Measurements from ENCODE around the gene PPP6R1. TPM values are rescaled to one million over a fixed set of nuclear protein-coding genes. Genes with fewer than 3 reads are reported as not detected.

The PPP6R1 gene
- total and polyA plus RNA-seq, 2 of the 13 experiments (the other 11 are each of a cell fraction or from before 2014, with no cell fraction given): 25.8 to 54.0 TPM

GRCh38 chr19:55216461-55217198 lies 42.2 kb downstream of the PPP6R1 start (continued):
- TF ChIP-seq ZNF609 (CRISPR knock-in tag; IDR thresholded peaks at IDR 0.05; ENCODE audit: borderline replicate concordance) (peak; percentile 11; the same call in 1 of the 2 replicates), RORA (CRISPR knock-in tag; IDR thresholded peaks at IDR 0.05) (peak; percentile 65; the same call in 1 of the 2 replicates), ZKSCAN1 (IDR thresholded peaks at IDR 0.05; ENCODE audit: low read length) (peak; percentile 79), TAF15 (IDR thresholded peaks at IDR 0.05; ENCODE audit: low read depth, low read length, poor library complexity, severe bottlenecking) (no peak), CCAR2 (optimal IDR thresholded peaks at IDR 0.05; ENCODE audit: low read depth, low read length) (peak; percentile 96), ZNF317 (CRISPR knock-in tag; IDR thresholded peaks at IDR 0.05) (peak; percentile 78; the same call in 1 of the 2 replicates), ZFP90 (CRISPR knock-in tag; IDR thresholded peaks at IDR 0.05; ENCODE audit: borderline replicate concordance) (0 out of 2 replicates have a peak, but pooled peaks have one; percentile 80), ZBTB39 (CRISPR knock-in tag; IDR thresholded peaks at IDR 0.05) (peak; percentile 83; the same call in 1 of the 2 replicates), ZNF713 (CRISPR knock-in tag; IDR thresholded peaks at IDR 0.05) (0 out of 2 replicates have a peak, but pooled peaks have one; percentile 45), ZNF816 (CRISPR knock-in tag; IDR thresholded peaks at IDR 0.05; ENCODE audit: borderline replicate concordance) (peak; percentile 75; the same call in 1 of the 2 replicates), ZNF296 (CRISPR knock-in tag; conservative IDR thresholded peaks at IDR 0.05) (peak; percentile 95), RFXANK (CRISPR knock-in tag; IDR thresholded peaks at IDR 0.05) (peak; percentile 60), GPN1 (CRISPR knock-in tag; IDR thresholded peaks at IDR 0.05; ENCODE audit: borderline replicate concordance) (peak; percentile 98), ATF5 (CRISPR knock-in tag; IDR thresholded peaks at IDR 0.05; ENCODE audit: low read depth) (no peak), MXD1 (CRISPR knock-in tag; IDR thresholded peaks at IDR 0.05) (peak; percentile 75), NFYB (CRISPR knock-in tag; IDR thresholded peaks at IDR 0.05) (no peak), HCFC1 (IDR thresholded peaks at IDR 0.05; ENCODE audit: low read depth, low read length) (peak; percentile 66), ZNF225 (CRISPR knock-in tag; IDR thresholded peaks at IDR 0.05) (peak; percentile 96; the same call in 1 of the 2 replicates), AGO1 (IDR thresholded peaks at IDR 0.05; ENCODE audit: low read depth, low read length, poor library complexity, severe bottlenecking) (no peak), ZBTB43 (CRISPR knock-in tag; conservative IDR thresholded peaks at IDR 0.05) (peak; percentile 87)
